Spleen (tissue), 11 donors: ENCODE data around the gene ATXN7L1. TPM values are rescaled to one million over a fixed set of nuclear protein-coding genes. Genes with fewer than 3 reads are reported as not detected.

Experiments used
- DNase-seq: peaks from one replicate; pipeline ENCODE4 v3.0.0-alpha.2; 2020
- H3K27ac ChIP-seq, 8 donors: fragments of 200-600 bp; sonication (generic) in 7 of 8; 1 replicate in 4 of 8; 2 replicates in 4 of 8; pipeline versions ENCODE4 v1.5.0 to v1.8.0; 2016 to 2021; ENCODE audit warnings: inconsistent platforms in 4 of 8, mild to moderate bottlenecking in 4 of 8, moderate library complexity in 1 of 8
- H3K27me3 ChIP-seq, 7 donors: fragments of 200-600 bp; sonication (generic) in 6 of 7; replicated peaks in 1 of 7; 1 replicate in 4 of 7; 2 replicates in 3 of 7; pipeline versions ENCODE4 v1.5.0 to v1.8.0; 2016 to 2021; ENCODE audit warnings: inconsistent platforms in 3 of 7, mild to moderate bottlenecking in 1 of 7
- H3K36me3 ChIP-seq, 6 donors: fragments of 200-600 bp; sonication (generic) in 5 of 6; 1 replicate in 4 of 6; 2 replicates in 2 of 6; pipeline versions ENCODE4 v1.5.0 to v1.8.0; 2016 to 2021; ENCODE audit warnings: inconsistent platforms in 2 of 6
- H3K4me1 ChIP-seq, 6 donors: fragments of 200-600 bp; sonication (generic) in 5 of 6; 1 replicate in 3 of 6; 2 replicates in 3 of 6; pipeline versions ENCODE4 v1.5.0 to v1.8.0; 2016 to 2021; ENCODE audit warnings: inconsistent platforms in 3 of 6
- H3K4me3 ChIP-seq, 8 donors: fragments of 200-600 bp; sonication (generic) in 7 of 8; 1 replicate in 4 of 8; 2 replicates in 4 of 8; pipeline versions ENCODE4 v1.5.0 to v1.8.0; 2016 to 2021; ENCODE audit warnings: inconsistent platforms in 4 of 8, mild to moderate bottlenecking in 4 of 8, moderate library complexity in 2 of 8
- H3K9me3 ChIP-seq, 8 donors: fragments of 200-600 bp; sonication (generic) in 7 of 8; 1 replicate in 4 of 8; 2 replicates in 4 of 8; pipeline versions ENCODE4 v1.5.0 to v1.8.0; 2016 to 2021; ENCODE audit warnings: inconsistent platforms in 4 of 8
- CTCF ChIP-seq, 11 experiments: fragments of 200-600 bp in 7 of 11; fragments of 450-650 bp in 4 of 11; sonication (generic) in 4 of 11; IDR thresholded peaks in 8 of 11; conservative IDR thresholded peaks in 3 of 11; 1 replicate in 7 of 11; 2 replicates in 4 of 11; pipeline versions ENCODE4 v1.4.0 to v1.8.0; 2016 to 2021; ENCODE audit warnings: antibody characterized with exemption in 11 of 11, inconsistent platforms in 4 of 11, mild to moderate bottlenecking in 1 of 11
- POLR2A ChIP-seq, 3 donors: fragments of 450-650 bp; IDR thresholded peaks; one replicate each; pipeline ENCODE4 v1.5.1; 2017; ENCODE audit warnings: antibody characterized with exemption in 3 of 3, mild to moderate bottlenecking in 1 of 3
- POLR2AphosphoS5 ChIP-seq, 3 donors: sonication (generic); formaldehyde crosslinking; IDR thresholded peaks; one replicate each; pipeline ENCODE4 v1.5.1; 2017; ENCODE audit warnings: antibody characterized with exemption in 3 of 3
- WGBS, 5 donors: extraction: QIAGEN DNeasy Blood & Tissue Kit in 3 of 5; methylation state at CpG; one replicate each; pipeline versions ENCODE4 v1.1.5 to v1.1.7; 2013 to 2018; 5-methylcytosine and 5-hydroxymethylcytosine counted together
- intact Hi-C: fragments of 100-400 bp; cut with DNase I; formaldehyde crosslinking; loops from one replicate; pipeline ENCODE4 v1.15.0; 2023; ENCODE audit warnings: low total_unique reads
- polyA plus RNA-seq, 3 donors: library from polyadenylated mRNA; stranded (reverse); fragments of 200-250 nt; gene quantifications; one replicate each; pipeline ENCODE4 v1.2.1, GENCODE V29; 2013
- total RNA-seq, 7 donors: library from RNA; depleted of rRNA in 3 of 7; stranded (reverse); fragments of >200 nt in 3 of 7; fragmentation: NEBNext Ultra II Directional in 4 of 7; extraction: Animal tissue kit (Norgen Biotek cat#: 25700) in 4 of 7; gene quantifications; one replicate each; pipeline versions ENCODE4 v1.1.0 to v1.2.1, GENCODE V29; 2016 to 2021
- donor health status: healthy with polysubstance abuse.
- donor health status: DM: no; HTN: no; CAD: no; lungs with moderate emphysema.
- donor health status: DM: no; HTN: no; CAD: no.
- donor health status: Bipolar disorder and iron deficiency.
- donor health status: healthy.
- donor health status: DM: no; HTN: no; CAD: no.
- donor health status: DM: yes; HTN: yes; CAD: no.

Gene ATXN7L1
- total and polyA plus RNA-seq, 10 donors: 2.4 to 29.3 (median 18.4) TPM

GRCh38 chr7:105876964-105877601, 684 bp upstream of the ATXN7L1 start:
- 4 to 12% (median 5%) methylated on average over 22 to 42 of the region's 42 CpGs for WGBS, 5 donors
- H3K27ac ChIP-seq: peak overlapping the region in 2 of 8 donors; percentile 48 to 84
- H3K36me3 ChIP-seq: no peaks in the 10 kb centered on the region
- peaks cover 0 to 20% (median 4%) of the 10 kb centered on the region in 7 donors for H3K27me3 ChIP-seq
- H3K9me3 ChIP-seq: no peaks in the 10 kb centered on the region
- DNase-seq: peak; percentile 82
- peaks cover 6 to 48% (median 24%) of the 10 kb centered on the region in 6 donors for H3K4me1 ChIP-seq
- intact Hi-C loops: loop anchor here (10.0 kb wide), 1 partner anchor 222 kb away; no protein-coding TSS in a partner anchor
- H3K4me3 ChIP-seq: peak overlapping the region; percentile 37 to 91 (median 61)
- TF ChIP-seq CTCF (IDR thresholded peaks at IDR 0.05 in 8 of 11, conservative IDR thresholded peaks at IDR 0.05 in 3 of 11) (peak in 1 of 11 experiments; percentile 46), POLR2A (IDR thresholded peaks at IDR 0.05) (no peak)

- Histone ChIP-seq H3K4me1 (peaks cover 6 to 48% (median 24%) of the 10 kb centered on the region in 6 donors), H3K9me3 (no peaks in the 10 kb centered on the region), H3K4me3 (peak overlapping the region; percentile 27 to 91 (median 58)), H3K36me3 (no peaks in the 10 kb centered on the region), H3K27ac (peak overlapping the region in 6 of 8 donors; percentile 65 to 84 (median 78)), H3K27me3 (peaks cover 0 to 20% (median 4%) of the 10 kb centered on the region in 7 donors)
- 61 to 80% (median 75%) methylated on average over 4 of the region's 4 CpGs for WGBS, 5 donors
- intact Hi-C loops: loop anchor here (10.0 kb wide), 1 partner anchor 221 kb away; no protein-coding TSS in a partner anchor
- no peak for DNase-seq
- TF ChIP-seq POLR2AphosphoS5 (IDR thresholded peaks at IDR 0.05): no peak
Measured at GRCh38 chr7:105875505-105875904, 894 bp downstream of the ATXN7L1 start.

- no peaks in the 10 kb centered on the region for H3K9me3 ChIP-seq
- no peak overlapping the region for H3K27ac ChIP-seq
- H3K36me3 ChIP-seq: no peaks in the 10 kb centered on the region
- no peak for TF ChIP-seq POLR2A (IDR thresholded peaks at IDR 0.05)
- TF ChIP-seq CTCF (IDR thresholded peaks at IDR 0.05 in 8 of 11, conservative IDR thresholded peaks at IDR 0.05 in 3 of 11): no peak
- no peak for TF ChIP-seq POLR2AphosphoS5 (IDR thresholded peaks at IDR 0.05)
- no peak overlapping the region for H3K4me3 ChIP-seq
- WGBS, 5 donors: 78 to 88% (median 83%) methylated on average over 6 of the region's 6 CpGs
- peaks cover 0 to 20% (median 4%) of the 10 kb centered on the region in 7 donors for H3K27me3 ChIP-seq
- H3K4me1 ChIP-seq: peaks cover 6 to 48% (median 24%) of the 10 kb centered on the region in 6 donors
- intact Hi-C loops: loop anchor here (10.0 kb wide), 1 partner anchor 219 kb away; no protein-coding TSS in a partner anchor
- DNase-seq: no peak
Measured at GRCh38 chr7:105874055-105874454, 2.3 kb downstream of the ATXN7L1 start.

- intact Hi-C loops: loop anchor here (10.0 kb wide), 1 partner anchor 218 kb away; no protein-coding TSS in a partner anchor
- Histone ChIP-seq H3K9me3 (no peaks in the 10 kb centered on the region), H3K36me3 (no peaks in the 10 kb centered on the region), H3K27ac (no peak overlapping the region), H3K4me3 (no peak overlapping the region), H3K4me1 (peaks cover 4 to 40% (median 22%) of the 10 kb centered on the region in 6 donors), H3K27me3 (peaks cover 0 to 9% (median 4%) of the 10 kb centered on the region in 7 donors)
- TF ChIP-seq POLR2AphosphoS5 (IDR thresholded peaks at IDR 0.05) (no peak), CTCF (IDR thresholded peaks at IDR 0.05 in 8 of 11, conservative IDR thresholded peaks at IDR 0.05 in 3 of 11) (no peak), POLR2A (IDR thresholded peaks at IDR 0.05) (no peak)
- no peak for DNase-seq
- 95 to 100% (median 98%) methylated on average over 5 of the region's 5 CpGs for WGBS, 5 donors
Measured at GRCh38 chr7:105872491-105872890, 3.9 kb downstream of the ATXN7L1 start.
